Amniotic stem cell (primary cell): Measurements from ENCODE around the gene TYRP1.

Source experiments
- DNase-seq: peaks from one replicate; lab custom pipeline; 2025; lab: John Stamatoyannopoulos, UW

The TYRP1 gene

DNA sequence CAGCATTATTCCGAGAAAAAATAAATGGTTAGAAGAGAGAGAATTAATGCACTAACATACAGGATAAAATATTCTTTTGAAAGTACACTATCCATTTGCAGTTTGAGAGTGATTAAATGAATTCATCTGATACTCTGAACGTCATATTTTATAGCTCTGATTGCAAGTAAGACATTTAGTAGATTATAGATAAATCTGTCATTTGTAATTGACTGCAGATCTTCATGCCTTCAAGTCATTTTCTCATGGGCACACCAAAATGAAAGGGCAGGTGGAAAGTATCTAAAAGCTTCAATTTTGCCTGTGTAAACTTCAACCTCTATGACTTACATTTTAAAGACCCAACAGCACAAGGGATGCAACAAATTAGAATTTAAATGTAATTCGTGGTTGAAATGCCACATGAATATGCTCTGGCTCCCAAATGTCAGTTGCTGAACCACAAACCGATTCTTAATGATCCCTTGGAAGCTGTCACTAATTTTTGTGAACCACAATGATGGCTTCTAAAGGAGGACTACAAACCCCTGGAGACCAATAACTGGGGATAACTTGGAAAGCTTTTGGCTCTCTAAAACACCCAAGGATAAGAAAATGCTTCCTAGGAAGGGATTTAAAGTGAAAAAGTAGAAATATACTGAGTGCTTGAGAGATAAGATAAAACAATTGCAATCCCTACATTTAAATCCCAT lies 3.9 kb downstream of the TYRP1 start:
- DNase-seq: no peak

- no peak for DNase-seq
Observed at GRCh38 chr9:12697719-12698118, 4.5 kb downstream of the TYRP1 start.

GRCh38 chr9:12698266-12698665 lies 5.1 kb downstream of the TYRP1 start:
- no peak for DNase-seq

DNA sequence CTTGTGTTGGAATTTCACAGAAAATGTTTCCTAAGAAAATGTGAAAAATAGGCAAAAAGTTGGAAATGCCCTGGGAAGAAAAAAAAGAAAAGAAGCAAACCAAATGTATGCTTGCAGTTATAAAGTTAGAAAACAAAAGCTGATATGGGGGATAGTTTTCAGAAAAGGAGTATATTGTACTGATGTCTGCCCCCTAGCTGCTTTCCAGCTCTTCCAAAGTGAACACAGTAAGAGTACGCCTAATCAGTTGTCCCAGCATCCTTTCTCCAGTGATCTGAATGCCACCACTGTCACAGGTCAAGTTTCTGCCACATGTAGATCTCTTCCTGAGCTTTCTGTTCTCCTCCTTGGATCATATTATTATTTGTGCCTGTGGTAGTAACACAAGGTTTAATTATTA lies 5.8 kb downstream of the TYRP1 start:
- no peak for DNase-seq

- no peak for DNase-seq
Observed at GRCh38 chr9:12699529-12699928, 6.3 kb downstream of the TYRP1 start.

GRCh38 chr9:12701126-12701525 lies 7.9 kb downstream of the TYRP1 start:
- DNase-seq: no peak

DNA sequence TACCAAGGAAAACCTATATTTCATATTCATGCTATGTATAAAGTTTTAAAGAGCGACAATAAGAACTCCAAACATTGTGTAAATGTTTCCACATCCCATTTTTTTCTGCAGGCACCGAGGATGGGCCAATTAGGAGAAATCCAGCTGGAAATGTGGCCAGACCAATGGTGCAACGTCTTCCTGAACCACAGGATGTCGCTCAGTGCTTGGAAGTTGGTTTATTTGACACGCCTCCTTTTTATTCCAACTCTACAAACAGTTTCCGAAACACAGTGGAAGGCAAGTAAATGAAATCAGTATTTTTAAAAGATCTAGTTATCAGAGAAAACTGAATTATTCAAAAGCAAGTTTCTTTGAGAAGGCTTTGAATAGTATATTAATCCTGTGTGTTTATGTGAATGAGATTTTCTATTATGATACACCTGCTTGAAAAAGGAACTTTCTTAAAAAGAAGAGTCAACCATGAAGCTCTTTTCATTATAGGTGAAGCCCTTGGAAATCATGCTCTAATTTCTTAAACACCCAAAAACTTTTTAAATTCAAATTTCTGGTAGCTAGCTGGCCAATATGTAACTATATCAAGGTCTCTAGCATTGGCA lies 9.1 kb downstream of the TYRP1 start:
- peak; percentile 30 for DNase-seq

- DNase-seq: no peak
Observed at GRCh38 chr9:12703996-12704395, 10.8 kb downstream of the TYRP1 start.

GRCh38 chr9:12705738-12706391 lies 12.7 kb downstream of the TYRP1 start:
- no peak for DNase-seq

- peak; percentile 42 for DNase-seq
Observed at GRCh38 chr9:12708562-12709298, 15.5 kb downstream of the TYRP1 start.

GRCh38 chr9:12712532-12712931 lies 19.3 kb downstream of the TYRP1 start:
- no peak for DNase-seq

- DNase-seq: no peak
Observed at GRCh38 chr9:12715268-12715667, 22.1 kb downstream of the TYRP1 start.

DNA sequence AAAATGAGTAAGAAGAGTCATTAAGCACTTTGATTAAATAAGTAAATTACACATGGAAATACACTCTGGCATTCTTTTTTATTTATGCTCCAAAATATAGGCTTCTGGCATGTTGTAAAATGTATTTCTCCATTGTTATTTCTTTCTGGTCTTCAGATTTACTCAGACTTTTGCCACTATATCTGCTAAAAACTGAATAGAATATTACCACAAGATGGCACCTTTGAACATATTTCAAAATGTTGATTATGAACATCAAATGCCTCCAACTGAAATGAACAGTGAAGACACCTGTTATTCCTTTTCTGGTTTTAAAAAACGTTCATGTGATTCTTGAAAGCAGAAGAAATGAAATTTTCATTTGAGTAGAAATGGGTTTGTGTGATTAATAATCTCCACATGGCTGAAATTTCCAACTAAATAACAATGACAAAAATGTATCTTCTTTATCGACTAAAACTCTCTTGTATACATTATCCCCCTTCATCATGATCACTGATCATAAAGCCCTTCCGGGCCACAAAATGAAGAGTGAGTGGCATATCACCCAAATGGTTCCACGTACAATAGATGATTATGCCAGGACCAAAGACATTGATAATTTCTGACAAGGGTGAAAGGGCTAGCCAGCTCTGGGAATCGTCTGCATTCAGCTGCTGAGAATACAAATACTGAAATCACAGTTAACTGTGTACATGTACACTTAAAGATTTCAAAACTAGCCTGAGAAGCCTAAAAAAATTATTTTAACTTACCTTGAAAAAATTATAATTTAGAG lies 23.8 kb downstream of the TYRP1 start:
- no peak for DNase-seq

DNA sequence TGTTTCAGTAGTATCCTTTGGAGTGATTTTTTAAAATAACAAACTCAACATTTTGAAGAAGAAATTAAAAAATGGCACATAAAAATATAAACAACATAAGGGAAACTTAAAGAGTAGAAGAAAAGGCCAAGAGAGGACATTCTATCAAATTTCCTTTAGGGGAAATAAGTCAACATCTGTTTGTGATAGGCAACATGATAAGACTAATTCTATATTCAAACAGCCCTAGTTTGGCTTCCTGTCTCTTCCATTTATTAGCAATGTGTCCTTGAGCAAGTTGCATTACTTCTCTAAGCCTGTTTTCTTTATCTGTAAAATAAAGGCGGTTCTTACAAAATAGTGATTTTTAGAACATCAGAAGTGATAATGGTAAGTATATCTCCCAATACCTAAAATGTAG lies 24.7 kb downstream of the TYRP1 start:
- no peak for DNase-seq

DNA sequence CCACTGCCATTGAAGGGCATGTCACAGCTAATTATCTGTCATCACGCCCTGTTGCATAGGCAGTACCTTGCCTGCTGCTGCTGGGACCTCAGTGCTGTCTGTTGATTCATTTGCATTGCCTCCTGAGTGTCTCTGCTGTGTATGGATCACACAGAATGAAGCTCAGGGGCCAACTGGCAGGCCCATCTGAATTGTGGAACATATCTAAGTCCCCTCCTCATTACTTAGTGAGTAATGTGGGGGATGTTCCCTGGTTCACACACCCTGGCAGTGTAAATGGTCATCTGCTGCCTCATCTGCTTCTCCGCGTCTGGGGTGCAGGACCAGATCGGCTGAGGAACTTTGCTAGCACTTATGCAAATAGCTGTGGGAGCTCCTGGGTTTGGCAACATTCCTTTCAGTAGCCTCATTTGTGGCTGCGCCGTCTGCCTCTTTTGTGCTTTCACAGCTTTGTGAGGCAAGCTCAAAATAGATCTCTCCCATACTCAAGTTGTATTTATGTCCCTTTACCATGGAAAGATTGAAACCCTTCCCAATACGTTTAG lies 25.4 kb downstream of the TYRP1 start:
- DNase-seq: no peak

- DNase-seq: no peak
Observed at GRCh38 chr9:12719431-12719830, 26.2 kb downstream of the TYRP1 start.

DNA sequence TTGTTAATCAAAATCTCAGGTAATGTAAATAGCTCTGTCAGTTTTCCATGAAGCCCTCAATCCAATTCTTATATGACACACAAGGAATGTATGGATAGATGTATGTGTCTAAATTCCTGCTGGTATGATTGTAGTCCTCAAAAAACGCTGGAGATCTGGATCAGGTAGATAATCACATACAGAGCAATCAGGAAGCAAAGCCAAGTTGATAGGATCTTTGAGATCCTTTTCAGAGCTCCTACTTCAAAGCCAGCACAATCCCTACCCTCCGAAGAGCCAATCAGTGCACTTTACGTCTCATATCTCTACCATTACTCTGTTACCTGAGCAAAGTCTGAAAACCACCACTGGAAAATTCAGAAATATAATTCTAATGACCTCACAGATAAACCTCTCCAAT lies 27.4 kb downstream of the TYRP1 start:
- no peak for DNase-seq

DNA sequence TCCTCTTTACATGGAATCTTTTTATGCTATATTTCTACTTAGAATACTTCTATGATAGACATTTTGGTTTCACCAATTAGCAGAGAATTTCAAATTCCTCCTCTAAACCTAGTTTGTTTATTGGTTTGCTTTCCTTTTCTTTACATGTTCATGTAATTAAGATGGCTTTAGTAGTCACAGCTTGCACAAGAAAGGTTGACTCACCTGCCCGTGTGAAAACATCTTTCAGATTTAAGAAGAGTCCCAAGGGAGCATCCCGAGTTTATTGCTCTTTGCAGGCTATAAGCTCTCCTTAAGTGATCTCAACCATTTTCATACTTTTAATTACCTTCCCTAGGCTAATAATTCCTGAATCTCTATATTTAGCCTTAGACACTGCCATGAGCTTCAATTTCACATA lies 28.9 kb downstream of the TYRP1 start:
- DNase-seq: no peak

- DNase-seq: no peak
Observed at GRCh38 chr9:12723409-12724028, 30.3 kb downstream of the TYRP1 start.

DNA sequence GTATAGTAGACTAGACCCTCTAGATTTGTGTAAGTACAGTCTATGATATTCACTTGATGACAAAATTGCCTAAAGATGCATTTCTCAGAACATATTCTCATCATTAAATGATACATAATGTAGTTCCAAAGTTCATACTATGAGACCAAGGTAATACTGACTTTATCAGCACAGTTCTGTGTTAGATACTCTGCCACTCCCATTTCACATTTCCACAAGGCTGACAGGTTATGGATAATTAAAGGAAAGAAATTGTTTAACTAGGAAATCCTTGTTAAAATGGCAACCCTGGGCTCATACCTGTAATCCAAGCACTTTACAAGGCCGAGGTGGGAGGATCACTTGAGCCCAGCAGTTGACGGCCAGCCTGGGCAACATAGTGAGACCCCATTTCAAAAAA lies 33.6 kb downstream of the TYRP1 start:
- DNase-seq: no peak

GRCh38 chr9:12730198-12730597 lies 37.0 kb downstream of the TYRP1 start:
- no peak for DNase-seq
